ENCODE data around the gene ESR1. TPM values are rescaled to one million over a fixed set of nuclear protein-coding genes. Genes with fewer than 3 reads are reported as not detected.

The ESR1 gene
- total and polyA plus RNA-seq, 12 donors: 0.09 to 1.9 (median 1.2) TPM

GRCh38 chr6:151958332-151958731 lies 150.8 kb downstream of the ESR1 start:
- intact Hi-C loops (cut with DNase I): no loop called here
- no peak for DNase-seq
- Histone ChIP-seq H3K27me3 (peaks cover 0 to 8% (median 0%) of the 10 kb centered on the region in 7 donors), H3K4me1 (peaks cover 0 to 14% (median 0%) of the 10 kb centered on the region in 9 donors), H3K27ac (no peak overlapping the region), H3K9me3 (no peaks in the 10 kb centered on the region), H3K4me3 (no peak overlapping the region), H3K36me3 (no peaks in the 10 kb centered on the region)
- 66 to 69% methylated on average over 2 of the region's 2 CpGs for WGBS, 2 donors
- TF ChIP-seq CTCF (IDR thresholded peaks at IDR 0.05): no peak
- no peak for ATAC-seq

DNA sequence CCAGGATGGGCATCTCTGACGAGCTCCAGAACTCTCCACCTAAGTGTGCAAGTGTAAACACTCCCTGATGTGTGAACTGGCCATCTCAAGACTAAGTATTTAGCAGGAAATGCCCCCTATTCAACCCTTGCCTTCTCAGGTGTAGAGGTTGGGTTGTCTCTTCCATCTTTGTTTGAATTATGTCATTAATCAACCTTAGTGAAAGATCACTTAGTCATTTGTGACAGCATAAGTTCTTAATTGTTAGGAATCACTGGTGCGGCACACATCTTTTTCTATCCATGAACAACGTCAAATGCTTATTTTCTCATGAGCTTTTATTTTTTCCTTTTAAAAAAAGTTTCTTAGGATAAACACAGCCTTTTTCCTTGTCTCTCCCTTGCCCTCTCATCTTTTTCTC lies 151.6 kb downstream of the ESR1 start:
- 82 to 83% methylated on average over 3 of the region's 3 CpGs for WGBS, 2 donors

GRCh38 chr6:151961809-151962208 lies 154.3 kb downstream of the ESR1 start:
- no peak for DNase-seq
- Histone ChIP-seq H3K4me3 (no peak overlapping the region), H3K4me1 (peaks cover 0 to 14% (median 0%) of the 10 kb centered on the region in 9 donors), H3K27me3 (peaks cover 0 to 18% (median 0%) of the 10 kb centered on the region in 7 donors), H3K36me3 (no peaks in the 10 kb centered on the region), H3K9me3 (no peaks in the 10 kb centered on the region), H3K27ac (no peak overlapping the region)
- intact Hi-C loops (cut with DNase I): no loop called here
- ATAC-seq: no peak
- no peak for TF ChIP-seq CTCF (IDR thresholded peaks at IDR 0.05)
- 74 to 88% methylated on average over 5 of the region's 5 CpGs for WGBS, 2 donors

More for the DNA sequence above, 151.6 kb downstream of the ESR1 start:
- no peak for TF ChIP-seq CTCF (IDR thresholded peaks at IDR 0.05)
- intact Hi-C loops (cut with DNase I): no loop called here
- ATAC-seq (no peak), DNase-seq (no peak)
- H3K36me3 ChIP-seq: no peaks in the 10 kb centered on the region
- H3K27ac ChIP-seq: no peak overlapping the region
- H3K4me1 ChIP-seq: peaks cover 0 to 14% (median 0%) of the 10 kb centered on the region in 9 donors
- no peak overlapping the region for H3K4me3 ChIP-seq
- no peaks in the 10 kb centered on the region for H3K9me3 ChIP-seq
- H3K27me3 ChIP-seq: peaks cover 0 to 11% (median 0%) of the 10 kb centered on the region in 7 donors

DNA sequence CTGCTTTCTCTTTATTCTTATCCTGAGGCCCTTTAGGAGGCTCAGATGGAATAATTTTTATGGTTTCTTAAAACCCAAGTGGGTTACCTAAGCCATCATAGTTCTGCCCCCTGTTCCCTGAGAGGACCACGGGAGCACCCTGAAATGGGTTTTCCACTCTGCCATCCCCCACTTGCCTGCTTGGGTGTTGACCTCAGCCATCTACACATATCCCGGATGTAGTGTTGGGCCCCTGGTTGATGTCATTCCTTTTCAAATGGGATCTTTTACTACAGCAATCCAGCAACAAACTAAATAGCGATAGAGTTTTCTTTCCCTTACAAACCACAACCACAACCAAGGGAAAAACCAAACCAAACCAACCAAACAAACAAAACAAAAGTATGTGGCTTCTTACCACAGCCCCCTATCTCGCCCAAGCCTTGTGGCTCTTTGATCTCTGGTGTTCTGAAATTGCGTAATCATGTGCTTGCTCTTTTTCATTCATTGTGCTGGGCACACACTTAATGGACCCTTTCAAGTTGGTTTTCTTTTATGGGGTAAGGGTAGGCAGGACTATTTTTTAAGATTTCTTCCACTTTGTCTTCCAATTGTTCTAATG lies 154.9 kb downstream of the ESR1 start:
- H3K27me3 ChIP-seq: peaks cover 0 to 23% (median 0%) of the 10 kb centered on the region in 7 donors
- no peak for TF ChIP-seq CTCF (IDR thresholded peaks at IDR 0.05)
- DNase-seq (no peak), ATAC-seq (no peak)
- WGBS, 2 donors: 73 to 83% methylated on average over 5 of the region's 5 CpGs
- intact Hi-C loops (cut with DNase I): no loop called here
- H3K36me3 ChIP-seq: no peaks in the 10 kb centered on the region
- peaks cover 0 to 14% (median 0%) of the 10 kb centered on the region in 9 donors for H3K4me1 ChIP-seq
- no peak overlapping the region for H3K4me3 ChIP-seq
- peaks cover 0 to 3% (median 0%) of the 10 kb centered on the region in 11 donors for H3K9me3 ChIP-seq
- H3K27ac ChIP-seq: no peak overlapping the region

Measured in heart right ventricle (tissue), 16 donors.